HCT116 (cell line): ENCODE measurements around the gene TMEM132D. TPM values are rescaled to one million over a fixed set of nuclear protein-coding genes. Genes with fewer than 3 reads are reported as not detected.

Source experiments
- ATAC-seq: fragments of 200-7000 bp; cut with Tn5 transposase; 2 replicates; pipeline ENCODE4 v1.9.1; 2020; ENCODE audit warnings: mild to moderate bottlenecking, moderate library complexity
- BruUV-seq: library from RNA; stranded (reverse); fragments of 400-500 nt; replicated peaks from 2 replicates; lab custom pipeline; 2021; lab: Mats Ljungman, UMichigan
- CTCF ChIA-PET: fragments of 300-600 bp; sonication (Branson Sonifier 250); formaldehyde crosslinking; loops from one replicate; lab custom pipeline; 2021; ENCODE audit warnings: antibody characterized with exemption; lab: Charles Lee
- POLR2A ChIA-PET: fragments of 300-600, 350-600 bp; sonication (Branson Sonifier 250); formaldehyde crosslinking; loops from one replicate; lab custom pipeline; 2021; ENCODE audit warnings: antibody characterized with exemption; lab: Charles Lee
- RAD21 ChIA-PET, 2 experiments: fragments of 300-600 bp; sonication (Branson Sonifier 250); formaldehyde crosslinking; loops; one replicate each; lab custom pipeline; 2023; ENCODE audit warnings: low total read pairs in 2 of 2; ENCODE audit not compliant: uncharacterized antibody in 2 of 2, unreplicated experiment in 2 of 2, low non-redundant PET in 1 of 2; lab: Charles Lee
- DNase-seq: peaks from one replicate; pipeline ENCODE4 v3.0.0-alpha.2; 2010; ENCODE audit warnings: low read depth, low spot score
- H2AFZ ChIP-seq: fragments of 200-600 bp; shearing (Covaris generic), sonication (generic); 2 replicates; pipeline ENCODE4 v1.6.1; 2017; ENCODE audit warnings: low read depth, mixed run types, mixed read lengths, antibody characterized with exemption, low read length; ENCODE audit not compliant: poor library complexity, severe bottlenecking
- H3K27ac ChIP-seq: 2 replicates; pipeline ENCODE4 v1.5.1; 2012; ENCODE audit warnings: low read depth, low read length
- H3K27me3 ChIP-seq: fragments of 200-600 bp; sonication (generic); 2 replicates; pipeline ENCODE4 v1.6.1; 2016; ENCODE audit warnings: mixed run types, low read length, mixed read lengths; ENCODE audit not compliant: insufficient read depth
- H3K36me3 ChIP-seq, 2 experiments: fragments of 200-500 bp in 1 of 2; fragments of 200-600 bp in 1 of 2; sonication (Bioruptor generic) in 1 of 2; sonication (generic) in 1 of 2; 2 replicates each; pipeline versions ENCODE4 v1.5.1 to v1.6.1; 2014 to 2016; ENCODE audit warnings: low read length in 2 of 2, inconsistent platforms in 1 of 2, mixed read lengths in 1 of 2, mixed run types in 1 of 2; ENCODE audit not compliant: insufficient read depth in 2 of 2, control insufficient read depth in 1 of 2
- H3K4me1 ChIP-seq, 2 experiments: fragments of 200-600 bp in 1 of 2; sonication (generic) in 1 of 2; 2 replicates each; pipeline versions ENCODE4 v1.5.1 to v1.6.1; 2012 to 2017; ENCODE audit warnings: low read length in 2 of 2, inconsistent platforms in 1 of 2, mild to moderate bottlenecking in 1 of 2, mixed read lengths in 1 of 2, mixed run types in 1 of 2, moderate library complexity in 1 of 2; ENCODE audit not compliant: insufficient read depth in 2 of 2, control insufficient read depth in 1 of 2
- H3K4me2 ChIP-seq: fragments of 200-600 bp; sonication (generic); 2 replicates; pipeline ENCODE4 v1.6.1; 2017; ENCODE audit warnings: mixed run types, low read length, mixed read lengths
- H3K4me3 ChIP-seq, 2 experiments: fragments of 200-600 bp in 1 of 2; sonication (generic) in 1 of 2; replicated peaks in 1 of 2; 2 replicates each; pipeline ENCODE4 v1.5.1; 2011 to 2016; ENCODE audit warnings: low read length in 2 of 2, control low read depth in 1 of 2, low read depth in 1 of 2, mild to moderate bottlenecking in 1 of 2, mixed read lengths in 1 of 2, mixed run types in 1 of 2
- H3K79me2 ChIP-seq: fragments of 200-600 bp; sonication (generic); 2 replicates; pipeline ENCODE4 v1.6.1; 2017; ENCODE audit warnings: mild to moderate bottlenecking, mixed run types, low read length, moderate library complexity, mixed read lengths; ENCODE audit not compliant: insufficient read depth
- H3K9ac ChIP-seq: fragments of 200-600 bp; sonication (generic); 2 replicates; pipeline ENCODE4 v1.6.1; 2016; ENCODE audit warnings: low read length, mixed read lengths
- H3K9me2 ChIP-seq: fragments of 200-600 bp; sonication (generic), shearing (Covaris generic); 2 replicates; pipeline ENCODE4 v1.6.1; 2017; ENCODE audit warnings: mixed run types, mild to moderate bottlenecking, moderate library complexity; ENCODE audit not compliant: insufficient read depth
- H3K9me3 ChIP-seq, 2 experiments: fragments of 200-500 bp in 1 of 2; fragments of 200-600 bp in 1 of 2; sonication (Bioruptor generic) in 1 of 2; sonication (generic) in 1 of 2; 2 replicates each; pipeline ENCODE4 v1.6.1; 2014 to 2017; ENCODE audit warnings: low read length in 2 of 2, mixed read lengths in 2 of 2, inconsistent platforms in 1 of 2, low read depth in 1 of 2, mild to moderate bottlenecking in 1 of 2, mixed run types in 1 of 2, moderate library complexity in 1 of 2; ENCODE audit not compliant: control insufficient read depth in 1 of 2, insufficient read depth in 1 of 2
- H4K20me1 ChIP-seq: fragments of 200-600 bp; sonication (generic), shearing (Covaris generic); 2 replicates; pipeline ENCODE4 v1.6.1; 2017; ENCODE audit warnings: mixed run types, mild to moderate bottlenecking, moderate library complexity; ENCODE audit not compliant: insufficient read depth
- CBX3 ChIP-seq: IDR thresholded peaks from 2 replicates; pipeline ENCODE4 v1.6.1; 2012; ENCODE audit warnings: low read depth
- CEBPB ChIP-seq: IDR thresholded peaks from 2 replicates; pipeline ENCODE4 v1.6.1; 2012; ENCODE audit warnings: low read depth
- ELF1 ChIP-seq: IDR thresholded peaks from 2 replicates; pipeline ENCODE4 v1.6.1; 2012; ENCODE audit warnings: low read depth, borderline replicate concordance
- EZH2phosphoT487 ChIP-seq: fragments of 200-600 bp; IDR thresholded peaks from 2 replicates; pipeline ENCODE4 v1.6.1; 2018; ENCODE audit warnings: antibody characterized with exemption, borderline replicate concordance
- FOSL1 ChIP-seq: IDR thresholded peaks from 2 replicates; pipeline ENCODE4 v1.6.1; 2012; ENCODE audit warnings: low read depth
- SRF ChIP-seq: IDR thresholded peaks from 2 replicates; pipeline ENCODE4 v1.6.1; 2012; ENCODE audit warnings: low read depth
- TCF7L2 ChIP-seq: IDR thresholded peaks from 2 replicates; pipeline ENCODE4 v1.7.0; 2011; ENCODE audit warnings: borderline replicate concordance, inconsistent platforms; ENCODE audit not compliant: insufficient read depth, insufficient read length; ENCODE audit errors: extremely low read depth
- ZNF274 ChIP-seq: fragments of 200-500 bp; sonication (Bioruptor generic); IDR thresholded peaks from 2 replicates; pipeline ENCODE4 v1.6.1; 2014; ENCODE audit warnings: mild to moderate bottlenecking, low read depth, low read length, inconsistent platforms
- intact Hi-C: fragments of 100-400 bp; cut with micrococcal nuclease; formaldehyde crosslinking; loops from 2 replicates; pipeline ENCODE4 v1.10.0; 2022
- total RNA-seq: library from RNA; stranded (reverse); gene quantifications from one replicate; pipeline ENCODE4 v1.2.1, GENCODE V29; 2021; ENCODE audit not compliant: unreplicated experiment
- TF ChIP-seq, protein P1 (sequence below): IDR thresholded peaks from 2 replicates; pipeline ENCODE4 v1.6.1; 2012
- TF ChIP-seq, protein P2 (sequence below): IDR thresholded peaks from 2 replicates; pipeline ENCODE4 v1.6.1; 2012
- TF ChIP-seq, protein P3 (sequence below), 3 experiments: fragments of 200-600 bp in 1 of 3; sonication (generic) in 1 of 3; IDR thresholded peaks in 2 of 3; conservative IDR thresholded peaks in 1 of 3; 2 replicates each; pipeline ENCODE4 v1.5.1; 2012 to 2017; ENCODE audit warnings: low read depth in 2 of 3, low read length in 2 of 3, antibody characterized with exemption in 1 of 3, borderline replicate concordance in 1 of 3, control low read depth in 1 of 3, mild to moderate bottlenecking in 1 of 3, mixed read lengths in 1 of 3, mixed run types in 1 of 3, moderate library complexity in 1 of 3; ENCODE audit not compliant: insufficient read depth in 1 of 3
- TF ChIP-seq, protein P4 (sequence below): IDR thresholded peaks from 2 replicates; pipeline ENCODE4 v1.6.1; 2012; ENCODE audit warnings: low read depth

Gene TMEM132D
- total RNA-seq, 1 experiment from 2014 or later, result not detected

DNA sequence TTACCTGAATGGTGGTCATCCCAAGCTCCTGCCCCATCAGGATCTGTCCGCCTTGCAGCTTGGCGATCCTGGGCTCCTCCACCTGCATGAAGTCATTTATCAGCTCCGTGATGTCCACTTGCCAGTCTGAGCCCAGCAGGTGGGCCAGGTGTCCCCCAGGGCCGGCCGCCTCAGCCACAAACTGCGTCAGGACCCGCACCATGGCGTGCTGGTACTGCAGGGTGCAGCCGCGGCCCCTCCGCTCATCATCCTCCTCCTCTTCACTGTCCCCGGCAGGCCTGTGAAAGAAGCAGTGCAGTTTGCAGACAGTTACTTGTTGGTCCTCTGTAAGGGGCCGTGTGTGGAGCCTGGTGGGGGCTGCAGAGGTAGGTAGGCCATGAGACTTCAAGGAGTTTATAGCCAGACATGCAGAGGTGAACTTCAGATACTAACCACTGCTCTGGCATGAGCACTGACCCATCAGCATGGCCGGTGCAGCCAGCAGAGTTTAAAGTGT lies 822.0 kb downstream of the TMEM132D start:
- Histone ChIP-seq H3K27me3 (no peaks in the 10 kb centered on the region), H3K9ac (no peak overlapping the region), H3K79me2 (no peaks in the 10 kb centered on the region), H3K4me2 (no peak overlapping the region), H3K4me1 (no peaks in the 10 kb centered on the region), H3K36me3 (no peaks in the 10 kb centered on the region), H3K9me2 (no peaks in the 10 kb centered on the region), H3K27ac (no peak overlapping the region), H2AFZ (no peak overlapping the region), H3K4me3 (no peak overlapping the region), H3K9me3 (peaks cover 0 to 9% of the 10 kb centered on the region in 2 experiments; a peak in 2 of 4 replicates), H4K20me1 (no peaks in the 10 kb centered on the region)
- DNase-seq, result no peak
- no TSS peak for BruUV-seq
- intact Hi-C loops, result no loop called here
- POLR2A ChIA-PET, result no interaction called here
- no peak for ATAC-seq
- RAD21 ChIA-PET, result no interaction called here
- CTCF ChIA-PET, result no interaction called here
- TF ChIP-seq ZNF274 (no peak), EZH2phosphoT487 (no peak), TCF7L2 (no peak), CBX3 (no peak), SRF (no peak), ELF1 (no peak), FOSL1 (no peak), CEBPB (no peak)
- TF ChIP-seq, protein P1, sequence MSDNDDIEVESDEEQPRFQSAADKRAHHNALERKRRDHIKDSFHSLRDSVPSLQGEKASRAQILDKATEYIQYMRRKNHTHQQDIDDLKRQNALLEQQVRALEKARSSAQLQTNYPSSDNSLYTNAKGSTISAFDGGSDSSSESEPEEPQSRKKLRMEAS, result no peak
- TF ChIP-seq, protein P2, sequence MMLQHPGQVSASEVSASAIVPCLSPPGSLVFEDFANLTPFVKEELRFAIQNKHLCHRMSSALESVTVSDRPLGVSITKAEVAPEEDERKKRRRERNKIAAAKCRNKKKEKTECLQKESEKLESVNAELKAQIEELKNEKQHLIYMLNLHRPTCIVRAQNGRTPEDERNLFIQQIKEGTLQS, result no peak
- TF ChIP-seq, protein P3, sequence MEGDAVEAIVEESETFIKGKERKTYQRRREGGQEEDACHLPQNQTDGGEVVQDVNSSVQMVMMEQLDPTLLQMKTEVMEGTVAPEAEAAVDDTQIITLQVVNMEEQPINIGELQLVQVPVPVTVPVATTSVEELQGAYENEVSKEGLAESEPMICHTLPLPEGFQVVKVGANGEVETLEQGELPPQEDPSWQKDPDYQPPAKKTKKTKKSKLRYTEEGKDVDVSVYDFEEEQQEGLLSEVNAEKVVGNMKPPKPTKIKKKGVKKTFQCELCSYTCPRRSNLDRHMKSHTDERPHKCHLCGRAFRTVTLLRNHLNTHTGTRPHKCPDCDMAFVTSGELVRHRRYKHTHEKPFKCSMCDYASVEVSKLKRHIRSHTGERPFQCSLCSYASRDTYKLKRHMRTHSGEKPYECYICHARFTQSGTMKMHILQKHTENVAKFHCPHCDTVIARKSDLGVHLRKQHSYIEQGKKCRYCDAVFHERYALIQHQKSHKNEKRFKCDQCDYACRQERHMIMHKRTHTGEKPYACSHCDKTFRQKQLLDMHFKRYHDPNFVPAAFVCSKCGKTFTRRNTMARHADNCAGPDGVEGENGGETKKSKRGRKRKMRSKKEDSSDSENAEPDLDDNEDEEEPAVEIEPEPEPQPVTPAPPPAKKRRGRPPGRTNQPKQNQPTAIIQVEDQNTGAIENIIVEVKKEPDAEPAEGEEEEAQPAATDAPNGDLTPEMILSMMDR (IDR thresholded peaks at IDR 0.05 in 2 of 3, conservative IDR thresholded peaks at IDR 0.05 in 1 of 3; ENCODE audit: borderline replicate concordance in 1 of 3, insufficient read depth in 1 of 3, low read depth in 2 of 3, low read length in 2 of 3), result no peak
- TF ChIP-seq, protein P4, sequence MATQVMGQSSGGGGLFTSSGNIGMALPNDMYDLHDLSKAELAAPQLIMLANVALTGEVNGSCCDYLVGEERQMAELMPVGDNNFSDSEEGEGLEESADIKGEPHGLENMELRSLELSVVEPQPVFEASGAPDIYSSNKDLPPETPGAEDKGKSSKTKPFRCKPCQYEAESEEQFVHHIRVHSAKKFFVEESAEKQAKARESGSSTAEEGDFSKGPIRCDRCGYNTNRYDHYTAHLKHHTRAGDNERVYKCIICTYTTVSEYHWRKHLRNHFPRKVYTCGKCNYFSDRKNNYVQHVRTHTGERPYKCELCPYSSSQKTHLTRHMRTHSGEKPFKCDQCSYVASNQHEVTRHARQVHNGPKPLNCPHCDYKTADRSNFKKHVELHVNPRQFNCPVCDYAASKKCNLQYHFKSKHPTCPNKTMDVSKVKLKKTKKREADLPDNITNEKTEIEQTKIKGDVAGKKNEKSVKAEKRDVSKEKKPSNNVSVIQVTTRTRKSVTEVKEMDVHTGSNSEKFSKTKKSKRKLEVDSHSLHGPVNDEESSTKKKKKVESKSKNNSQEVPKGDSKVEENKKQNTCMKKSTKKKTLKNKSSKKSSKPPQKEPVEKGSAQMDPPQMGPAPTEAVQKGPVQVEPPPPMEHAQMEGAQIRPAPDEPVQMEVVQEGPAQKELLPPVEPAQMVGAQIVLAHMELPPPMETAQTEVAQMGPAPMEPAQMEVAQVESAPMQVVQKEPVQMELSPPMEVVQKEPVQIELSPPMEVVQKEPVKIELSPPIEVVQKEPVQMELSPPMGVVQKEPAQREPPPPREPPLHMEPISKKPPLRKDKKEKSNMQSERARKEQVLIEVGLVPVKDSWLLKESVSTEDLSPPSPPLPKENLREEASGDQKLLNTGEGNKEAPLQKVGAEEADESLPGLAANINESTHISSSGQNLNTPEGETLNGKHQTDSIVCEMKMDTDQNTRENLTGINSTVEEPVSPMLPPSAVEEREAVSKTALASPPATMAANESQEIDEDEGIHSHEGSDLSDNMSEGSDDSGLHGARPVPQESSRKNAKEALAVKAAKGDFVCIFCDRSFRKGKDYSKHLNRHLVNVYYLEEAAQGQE, result no peak
